NCI-H774 (cell line): ENCODE data around the gene AKAP7.
"Not testable (repeated sequence)": the region's sequence is repeated elsewhere in the genome, so short reads cannot be mapped to it uniquely, and the experiment has no call there.

Source experiments
- DNase-seq: peaks from one replicate; lab custom pipeline; 2025; lab: John Stamatoyannopoulos, UW

The AKAP7 gene

GRCh38 chr6:131300826-131301225 is 165.6 kb downstream of the AKAP7 start:
- not testable (repeated sequence) for DNase-seq

- no peak for DNase-seq
These were observed 168.2 kb downstream of the AKAP7 start for GRCh38 chr6:131303338-131303930.

- DNase-seq: no peak
These were observed 170.0 kb downstream of the AKAP7 start for GRCh38 chr6:131305037-131305850.

- DNase-seq: no peak
These were observed 174.2 kb downstream of the AKAP7 start for GRCh38 chr6:131309437-131309836.

GRCh38 chr6:131314838-131315237 is 179.6 kb downstream of the AKAP7 start:
- DNase-seq: no peak

- DNase-seq: no peak
These were observed 181.4 kb downstream of the AKAP7 start for GRCh38 chr6:131316654-131317053.

GRCh38 chr6:131317516-131317915 is 182.2 kb downstream of the AKAP7 start:
- no peak for DNase-seq

- no peak for DNase-seq
These were observed 186.3 kb downstream of the AKAP7 start for GRCh38 chr6:131321589-131321988.

GRCh38 chr6:131322125-131322524 is 186.9 kb downstream of the AKAP7 start:
- no peak for DNase-seq

GRCh38 chr6:131325669-131326068 is 190.4 kb downstream of the AKAP7 start:
- not testable (repeated sequence) for DNase-seq

GRCh38 chr6:131328727-131329126 is 193.5 kb downstream of the AKAP7 start:
- DNase-seq: not testable (repeated sequence)

GRCh38 chr6:131331151-131331550 is 195.9 kb downstream of the AKAP7 start:
- DNase-seq: no peak

GRCh38 chr6:131331873-131332781 is 196.9 kb downstream of the AKAP7 start:
- no peak for DNase-seq
